Adrenal gland (tissue), 12 donors: ENCODE measurements around the gene ZNF76. TPM values are rescaled to one million over a fixed set of nuclear protein-coding genes. Genes with fewer than 3 reads are reported as not detected.

Experiments used
- DNase-seq, 7 donors: peaks; one replicate each; pipeline ENCODE4 v3.0.0-alpha.2; 2019 to 2020
- H3K27ac ChIP-seq, 5 donors: fragments of 200-600 bp; sonication (generic) in 4 of 5; 1 replicate in 3 of 5; 2 replicates in 2 of 5; pipeline versions ENCODE4 v1.5.1 to v1.8.0; 2016 to 2020; ENCODE audit warnings: mild to moderate bottlenecking in 1 of 5
- H3K27me3 ChIP-seq: fragments of 200-600 bp; 2 replicates; pipeline ENCODE4 v1.8.0; 2021
- H3K36me3 ChIP-seq, 2 donors: fragments of 200-600 bp; replicated peaks in 1 of 2; 1 replicate in 1 of 2; 2 replicates in 1 of 2; pipeline versions ENCODE4 v1.5.1 to v1.8.0; 2018 to 2022
- H3K4me1 ChIP-seq, 2 donors: fragments of 200-600 bp; replicated peaks in 1 of 2; 1 replicate in 1 of 2; 2 replicates in 1 of 2; pipeline versions ENCODE4 v1.5.1 to v1.8.0; 2018 to 2021
- H3K4me3 ChIP-seq, 4 donors: fragments of 200-600 bp; sonication (generic) in 3 of 4; one replicate each; pipeline ENCODE4 v1.5.1; 2016 to 2018
- H3K9me3 ChIP-seq, 3 donors: fragments of 200-600 bp; sonication (generic) in 1 of 3; replicated peaks in 1 of 3; 1 replicate in 2 of 3; 2 replicates in 1 of 3; pipeline versions ENCODE4 v1.5.1 to v1.8.0; 2016 to 2021
- CTCF ChIP-seq, 6 experiments: fragments of 450-650 bp in 4 of 6; fragments of 200-600 bp in 2 of 6; sonication (generic) in 1 of 6; IDR thresholded peaks; 1 replicate in 5 of 6; 2 replicates in 1 of 6; pipeline versions ENCODE4 v1.5.1 to v1.8.0; 2016 to 2021; ENCODE audit warnings: antibody characterized with exemption in 6 of 6, mild to moderate bottlenecking in 2 of 6, moderate library complexity in 1 of 6
- POLR2A ChIP-seq, 2 donors: fragments of 450-650 bp; IDR thresholded peaks; one replicate each; pipeline ENCODE4 v1.6.1; 2017; ENCODE audit warnings: antibody characterized with exemption in 2 of 2, mild to moderate bottlenecking in 2 of 2, moderate library complexity in 1 of 2
- WGBS, 4 donors: extraction: QIAGEN DNeasy Blood & Tissue Kit in 2 of 4; methylation state at CpG; one replicate each; pipeline versions ENCODE4 v1.1.5 to v1.1.7; 2013 to 2017; 5-methylcytosine and 5-hydroxymethylcytosine counted together
- intact Hi-C, 2 donors: fragments of 100-400 bp; cut with DNase I; formaldehyde crosslinking; loops; one replicate each; pipeline versions ENCODE4 v1.14.1 to v1.15.0; 2022 to 2023
- polyA plus RNA-seq, 3 donors: library from polyadenylated mRNA; stranded (reverse); fragments of 200-250 nt in 2 of 3; fragments of 350-450 nt in 1 of 3; fragmentation: Illumina TruSeq in 1 of 3; extraction: RNeasy Lipid Tissue Mini Kit (QIAGEN cat#74804) in 1 of 3; gene quantifications; one replicate each; pipeline ENCODE4 v1.2.3, GENCODE V29; 2013 to 2014
- total RNA-seq, 9 donors: library from RNA; depleted of rRNA in 4 of 9; stranded (reverse); fragments of >200 nt in 4 of 9; fragments of 120-200 nt in 1 of 9; fragmentation: NEBNext Ultra II Directional in 1 of 9; extraction: Animal tissue kit (Norgen Biotek cat#: 25700) in 1 of 9; gene quantifications; one replicate each; pipeline versions ENCODE4 v1.1.0 to v1.2.4, GENCODE V29; 2013 to 2023
- donor health status: healthy with polysubstance abuse.
- donor health status: Bipolar disorder and iron deficiency.
- donor health status: DM: yes; HTN: yes; CAD: no.
- donor health status: DM: no; HTN: no; CAD: no.
- donor health status: DM: no; HTN: no; CAD: no.
- donor health status: DM: yes; HTN: yes; CAD: no.

The ZNF76 gene
- total and polyA plus RNA-seq, 12 donors = 25.3 to 185 (median 45.2) TPM

DNA sequence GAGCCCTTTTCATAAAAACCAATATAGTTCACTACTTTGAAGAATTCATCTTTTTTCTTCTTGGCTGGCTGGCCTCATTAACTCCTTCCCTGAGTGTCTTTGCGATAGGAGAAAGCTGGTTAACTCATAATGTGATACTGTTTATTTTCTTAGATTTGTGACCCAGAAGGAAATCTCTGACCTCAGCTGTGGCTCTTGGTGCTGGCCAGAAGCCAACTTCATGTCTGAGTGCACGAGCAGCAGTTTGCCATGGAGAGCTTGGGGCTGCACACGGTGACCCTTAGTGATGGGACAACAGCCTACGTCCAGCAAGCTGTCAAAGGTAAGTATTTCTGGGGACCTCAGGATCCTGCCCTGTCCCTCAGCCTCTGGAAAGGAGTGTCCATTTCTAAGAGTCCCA lies 21.4 kb downstream of the ZNF76 start:
- TF ChIP-seq CTCF (IDR thresholded peaks at IDR 0.05) = no peak
- TF ChIP-seq POLR2A (IDR thresholded peaks at IDR 0.05) = no peak
- peak in 1 of 7 donors; percentile 38 for DNase-seq
- no peak overlapping the region for H3K27ac ChIP-seq
- no peak overlapping the region for H3K4me3 ChIP-seq
- H3K4me1 ChIP-seq = no peaks in the 10 kb centered on the region
- WGBS, 4 donors = 54 to 58% (median 56%) methylated on average over 3 to 4 of the region's 4 CpGs
- H3K9me3 ChIP-seq = no peaks in the 10 kb centered on the region
- H3K36me3 ChIP-seq = peaks cover 0 to 47% of the 10 kb centered on the region in 2 donors
- intact Hi-C loops = no loop called here
- no peaks in the 10 kb centered on the region for H3K27me3 ChIP-seq

GRCh38 chr6:35282472-35282871 lies 22.9 kb downstream of the ZNF76 start:
- intact Hi-C loops = no loop called here
- no peaks in the 10 kb centered on the region for H3K4me1 ChIP-seq
- DNase-seq = no peak
- no peaks in the 10 kb centered on the region for H3K27me3 ChIP-seq
- 75 to 85% (median 79%) methylated on average over 2 of the region's 2 CpGs for WGBS, 4 donors
- H3K27ac ChIP-seq = no peak overlapping the region
- H3K9me3 ChIP-seq = no peaks in the 10 kb centered on the region
- H3K4me3 ChIP-seq = no peak overlapping the region
- peaks cover 0 to 63% of the 10 kb centered on the region in 2 donors for H3K36me3 ChIP-seq
- TF ChIP-seq CTCF (IDR thresholded peaks at IDR 0.05) (no peak), POLR2A (IDR thresholded peaks at IDR 0.05) (no peak)

- 61 to 96% (median 73%) methylated on average over 2 of the region's 2 CpGs for WGBS, 4 donors
- H3K4me1 ChIP-seq = no peaks in the 10 kb centered on the region
- no peak for DNase-seq
- intact Hi-C loops = no loop called here
- no peak for TF ChIP-seq CTCF (IDR thresholded peaks at IDR 0.05)
- TF ChIP-seq POLR2A (IDR thresholded peaks at IDR 0.05) = no peak
- H3K27ac ChIP-seq = no peak overlapping the region
- H3K4me3 ChIP-seq = no peak overlapping the region
- H3K9me3 ChIP-seq = no peaks in the 10 kb centered on the region
- H3K36me3 ChIP-seq = peaks cover 0 to 72% of the 10 kb centered on the region in 2 donors
- H3K27me3 ChIP-seq = no peaks in the 10 kb centered on the region
Measured at GRCh38 chr6:35283361-35283760, 23.8 kb downstream of the ZNF76 start.

- Histone ChIP-seq H3K27me3 (no peaks in the 10 kb centered on the region), H3K27ac (no peak overlapping the region), H3K4me3 (no peak overlapping the region), H3K36me3 (peaks cover 0 to 95% of the 10 kb centered on the region in 2 donors), H3K4me1 (no peaks in the 10 kb centered on the region), H3K9me3 (no peaks in the 10 kb centered on the region)
- no peak for DNase-seq
- whole genome bisulfite sequencing, 4 donors = 92 to 95% (median 93%) methylated on average over 8 to 12 of the region's 12 CpGs
- intact Hi-C loops = no loop called here
- no peak for TF ChIP-seq POLR2A (IDR thresholded peaks at IDR 0.05)
- TF ChIP-seq CTCF (IDR thresholded peaks at IDR 0.05) = no peak
Measured at GRCh38 chr6:35287671-35288396, 28.3 kb downstream of the ZNF76 start.
